Prostate gland (tissue), 2 donors: ENCODE data around the gene DIPK1A.

Source experiments
- CTCF ChIP-seq, 4 experiments: fragments of 200-600 bp in 2 of 4; fragments of 450-650 bp in 2 of 4; sonication (generic) in 2 of 4; IDR thresholded peaks; 1 replicate in 3 of 4; 2 replicates in 1 of 4; pipeline ENCODE4 v1.5.1; 2016 to 2019; ENCODE audit warnings: antibody characterized with exemption in 4 of 4, mild to moderate bottlenecking in 2 of 4, moderate library complexity in 2 of 4
- POLR2A ChIP-seq: fragments of 450-650 bp; IDR thresholded peaks from one replicate; pipeline ENCODE4 v1.6.1; 2016; ENCODE audit warnings: antibody characterized with exemption, mild to moderate bottlenecking
- POLR2AphosphoS5 ChIP-seq: sonication (generic); formaldehyde crosslinking; IDR thresholded peaks from one replicate; pipeline ENCODE4 v1.6.1; 2017; ENCODE audit warnings: antibody characterized with exemption

- TF ChIP-seq CTCF (IDR thresholded peaks at IDR 0.05) (no peak), POLR2AphosphoS5 (no peak), POLR2A (no peak)
These were observed 103.4 kb downstream of the DIPK1A start for GRCh38 chr1:92857817-92858216.
